Epithelial cell of esophagus (primary cell): ENCODE data around the gene SBSN.
A peak's percentile ranks its signal among the peaks of the same experiment; 100 is the strongest.

ENCODE experiments used
- DNase-seq: peaks from one replicate; pipeline ENCODE4 v3.0.0; 2010; ENCODE audit warnings: low read depth
- H3K4me3 ChIP-seq: 2 replicates; pipeline ENCODE4 v1.5.1; 2011; ENCODE audit warnings: mild to moderate bottlenecking, low read length, control low read depth
- CTCF ChIP-seq: IDR thresholded peaks from 2 replicates; pipeline ENCODE4 v1.5.1; 2011; ENCODE audit warnings: low read depth, mild to moderate bottlenecking, low read length, control low read depth, inconsistent platforms; ENCODE audit not compliant: insufficient read depth; ENCODE audit errors: missing control alignments

SBSN gene

GRCh38 chr19:35559281-35559659 is 31.2 kb upstream of the SBSN start:
- H3K4me3 ChIP-seq: no peak overlapping the region
- no peak for DNase-seq
- TF ChIP-seq CTCF: no peak

- TF ChIP-seq CTCF: no peak
- no peak for DNase-seq
- H3K4me3 ChIP-seq: no peak overlapping the region
Measured at GRCh38 chr19:35558400-35559280, 30.5 kb upstream of the SBSN start.

GRCh38 chr19:35557539-35558399 is 29.7 kb upstream of the SBSN start:
- peak overlapping the region; percentile 39 for H3K4me3 ChIP-seq
- TF ChIP-seq CTCF: no peak
- peak; percentile 65 for DNase-seq

- no peak for TF ChIP-seq CTCF
- no peak for DNase-seq
- H3K4me3 ChIP-seq: no peak overlapping the region
Measured at GRCh38 chr19:35556846-35557538, 28.9 kb upstream of the SBSN start.

GRCh38 chr19:35556025-35556590 is 28.0 kb upstream of the SBSN start:
- no peak for TF ChIP-seq CTCF
- no peak for DNase-seq
- H3K4me3 ChIP-seq: no peak overlapping the region

GRCh38 chr19:35555301-35556005 is 27.3 kb upstream of the SBSN start:
- no peak overlapping the region for H3K4me3 ChIP-seq
- no peak for TF ChIP-seq CTCF
- DNase-seq: no peak
